CD14-positive monocyte (primary cell): ENCODE measurements around the gene CHD2. TPM values are rescaled to one million over a fixed set of nuclear protein-coding genes. Genes with fewer than 3 reads are reported as not detected.

Experiments used
- DNase-seq, 3 donors: peaks; one replicate each; pipeline ENCODE4 v3.0.0-alpha.2; 2011 to 2022
- H2AFZ ChIP-seq: 2 replicates; pipeline ENCODE4 v1.6.0; 2012; ENCODE audit warnings: mild to moderate bottlenecking, low read depth, low read length, inconsistent platforms; ENCODE audit not compliant: insufficient read depth, poor library complexity, severe bottlenecking
- H3K27ac ChIP-seq, 2 donors: 1 replicate in 1 of 2; 2 replicates in 1 of 2; pipeline ENCODE4 v1.5.1; 2012 to 2013; ENCODE audit warnings: low read length in 2 of 2, control low read depth in 1 of 2, inconsistent platforms in 1 of 2, low read depth in 1 of 2, mild to moderate bottlenecking in 1 of 2
- H3K27me3 ChIP-seq, 2 donors: one replicate each; pipeline versions ENCODE4 v1.6.0 to v1.6.1; 2011 to 2013; ENCODE audit warnings: low read length in 2 of 2; ENCODE audit not compliant: control insufficient read depth in 2 of 2, insufficient read depth in 2 of 2
- H3K36me3 ChIP-seq, 2 donors: replicated peaks in 1 of 2; 1 replicate in 1 of 2; 2 replicates in 1 of 2; pipeline versions ENCODE4 v1.5.1 to v1.6.1; 2012 to 2013; ENCODE audit warnings: low read length in 2 of 2, control low read depth in 1 of 2, inconsistent platforms in 1 of 2, mild to moderate bottlenecking in 1 of 2; ENCODE audit not compliant: insufficient read depth in 2 of 2, control insufficient read depth in 1 of 2
- H3K4me1 ChIP-seq, 2 donors: 1 replicate in 1 of 2; 2 replicates in 1 of 2; pipeline versions ENCODE4 v1.5.1 to v1.6.1; 2012 to 2013; ENCODE audit warnings: low read length in 2 of 2, control low read depth in 1 of 2, inconsistent platforms in 1 of 2, mild to moderate bottlenecking in 1 of 2, moderate library complexity in 1 of 2; ENCODE audit not compliant: insufficient read depth in 2 of 2, control insufficient read depth in 1 of 2
- H3K4me2 ChIP-seq: replicated peaks from 2 replicates; pipeline ENCODE3; 2012; ENCODE audit warnings: low read length, moderate library complexity, mild to moderate bottlenecking; ENCODE audit not compliant: poor library complexity, severe bottlenecking; ENCODE audit errors: extremely low read depth
- H3K4me3 ChIP-seq, 3 experiments: fragments of 200-600 bp in 1 of 3; sonication (generic) in 1 of 3; replicated peaks in 1 of 3; 1 replicate in 2 of 3; 2 replicates in 1 of 3; pipeline ENCODE4 v1.5.1; 2011 to 2013; ENCODE audit warnings: low read length in 3 of 3, mild to moderate bottlenecking in 3 of 3, control low read depth in 2 of 3, low read depth in 2 of 3, inconsistent platforms in 1 of 3, moderate library complexity in 1 of 3
- H3K79me2 ChIP-seq: 2 replicates; pipeline ENCODE4 v1.6.0; 2012; ENCODE audit warnings: mild to moderate bottlenecking, control low read depth, inconsistent platforms, low read length, moderate library complexity; ENCODE audit not compliant: insufficient read depth
- H3K9ac ChIP-seq: 2 replicates; pipeline ENCODE4 v1.6.0; 2017; ENCODE audit warnings: low read length, mild to moderate bottlenecking; ENCODE audit not compliant: insufficient read depth, poor library complexity, severe bottlenecking
- H3K9me3 ChIP-seq, 2 donors: replicated peaks in 1 of 2; 1 replicate in 1 of 2; 2 replicates in 1 of 2; pipeline versions ENCODE4 v1.5.1 to v1.6.1; 2012 to 2013; ENCODE audit warnings: low read length in 2 of 2, control low read depth in 1 of 2; ENCODE audit not compliant: control insufficient read depth in 1 of 2, insufficient read depth in 1 of 2
- H4K20me1 ChIP-seq: 2 replicates; pipeline ENCODE4 v1.6.0; 2012; ENCODE audit warnings: mild to moderate bottlenecking, low read length, control low read depth, moderate library complexity; ENCODE audit not compliant: insufficient read depth
- H3K27ac Mint-ChIP-seq, 7 donors: one replicate each; pipeline ENCODE4 v1.8.0; 2020; ENCODE audit warnings: mild to moderate bottlenecking in 7 of 7, mixed read lengths in 7 of 7, moderate library complexity in 6 of 7, inconsistent platforms in 2 of 7
- H3K27me3 Mint-ChIP-seq, 3 donors: one replicate each; pipeline ENCODE4 v1.8.0; 2021 to 2022; ENCODE audit warnings: low read depth in 3 of 3, mild to moderate bottlenecking in 3 of 3, mixed read lengths in 3 of 3, moderate library complexity in 3 of 3, inconsistent platforms in 1 of 3
- H3K36me3 Mint-ChIP-seq, 2 donors: one replicate each; pipeline ENCODE4 v1.8.0; 2020; ENCODE audit warnings: mixed read lengths in 2 of 2, inconsistent platforms in 1 of 2, mild to moderate bottlenecking in 1 of 2
- H3K4me1 Mint-ChIP-seq: one replicate; pipeline ENCODE4 v1.8.0; 2020; ENCODE audit warnings: mild to moderate bottlenecking, mixed read lengths
- H3K4me3 Mint-ChIP-seq, 2 donors: one replicate each; pipeline ENCODE4 v1.8.0; 2020; ENCODE audit warnings: mild to moderate bottlenecking in 2 of 2, mixed read lengths in 2 of 2, moderate library complexity in 1 of 2
- H3K9me3 Mint-ChIP-seq, 7 donors: one replicate each; pipeline ENCODE4 v1.8.0; 2020 to 2022; ENCODE audit warnings: mixed read lengths in 7 of 7, mild to moderate bottlenecking in 6 of 7, moderate library complexity in 6 of 7, inconsistent platforms in 2 of 7
- WGBS: methylation state at CpG from one replicate; pipeline ENCODE4 v1.1.5; 2013; ENCODE audit warnings: missing lambda C conversion rate; ENCODE audit not compliant: insufficient coverage; 5-methylcytosine and 5-hydroxymethylcytosine counted together
- intact Hi-C, 2 donors: fragments of 100-400 bp; cut with micrococcal nuclease; formaldehyde crosslinking; loops; one replicate each; pipeline versions ENCODE4 v1.15.0 to v1.15.1; 2023
- polyA plus RNA-seq, 3 donors: library from polyadenylated mRNA; depleted of rRNA in 1 of 3; unstranded in 2 of 3; stranded (reverse) in 1 of 3; fragments of 300-500 nt in 2 of 3; fragments of >200 nt in 1 of 3; fragmentation: Illumina TruSeq in 2 of 3; gene quantifications; 1 replicate in 2 of 3; 2 replicates in 1 of 3; pipeline ENCODE4 v1.2.3, GENCODE V29; 2012 to 2021
- TF ChIP-seq, protein P1 (sequence below): fragments of 200-600 bp; IDR thresholded peaks from one replicate; pipeline ENCODE4 v1.8.0; 2022; ENCODE audit warnings: antibody characterized with exemption, mild to moderate bottlenecking

The CHD2 gene
- polyA plus RNA-seq, 3 donors: 9.6 to 61.2 (median 11.4) TPM

- Histone ChIP-seq H3K9ac (no peak overlapping the region), H3K27me3 (no peaks in the 10 kb centered on the region), H3K27ac (no peak overlapping the region), H3K79me2 (peaks cover 18% of the 10 kb centered on the region), H3K4me1 (peaks cover 20 to 28% of the 10 kb centered on the region in 2 donors), H3K4me2 (no peak overlapping the region), H4K20me1 (peaks cover 7% of the 10 kb centered on the region), H3K36me3 (no peaks in the 10 kb centered on the region), H3K9me3 (no peaks in the 10 kb centered on the region), H2AFZ (no peak overlapping the region), H3K4me3 (no peak overlapping the region)
- WGBS: 72% methylated on average over 3 of the region's 5 CpGs
- DNase-seq: no peak
- H3K9me3 Mint-ChIP-seq: peaks cover 0 to 2% (median 0%) of the 10 kb centered on the region in 7 donors
- no peaks in the 10 kb centered on the region for H3K27me3 Mint-ChIP-seq
- intact Hi-C loops: no loop called here
- peak overlapping the region in 1 of 7 donors; percentile 52 for H3K27ac Mint-ChIP-seq
- TF ChIP-seq, protein P1, sequence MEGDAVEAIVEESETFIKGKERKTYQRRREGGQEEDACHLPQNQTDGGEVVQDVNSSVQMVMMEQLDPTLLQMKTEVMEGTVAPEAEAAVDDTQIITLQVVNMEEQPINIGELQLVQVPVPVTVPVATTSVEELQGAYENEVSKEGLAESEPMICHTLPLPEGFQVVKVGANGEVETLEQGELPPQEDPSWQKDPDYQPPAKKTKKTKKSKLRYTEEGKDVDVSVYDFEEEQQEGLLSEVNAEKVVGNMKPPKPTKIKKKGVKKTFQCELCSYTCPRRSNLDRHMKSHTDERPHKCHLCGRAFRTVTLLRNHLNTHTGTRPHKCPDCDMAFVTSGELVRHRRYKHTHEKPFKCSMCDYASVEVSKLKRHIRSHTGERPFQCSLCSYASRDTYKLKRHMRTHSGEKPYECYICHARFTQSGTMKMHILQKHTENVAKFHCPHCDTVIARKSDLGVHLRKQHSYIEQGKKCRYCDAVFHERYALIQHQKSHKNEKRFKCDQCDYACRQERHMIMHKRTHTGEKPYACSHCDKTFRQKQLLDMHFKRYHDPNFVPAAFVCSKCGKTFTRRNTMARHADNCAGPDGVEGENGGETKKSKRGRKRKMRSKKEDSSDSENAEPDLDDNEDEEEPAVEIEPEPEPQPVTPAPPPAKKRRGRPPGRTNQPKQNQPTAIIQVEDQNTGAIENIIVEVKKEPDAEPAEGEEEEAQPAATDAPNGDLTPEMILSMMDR: no peak
- H3K36me3 Mint-ChIP-seq: no peaks in the 10 kb centered on the region
- no peak overlapping the region for H3K4me3 Mint-ChIP-seq
- peaks cover 28% of the 10 kb centered on the region for H3K4me1 Mint-ChIP-seq
These were observed 21.5 kb upstream of the CHD2 start for GRCh38 chr15:92878593-92879053.

DNA sequence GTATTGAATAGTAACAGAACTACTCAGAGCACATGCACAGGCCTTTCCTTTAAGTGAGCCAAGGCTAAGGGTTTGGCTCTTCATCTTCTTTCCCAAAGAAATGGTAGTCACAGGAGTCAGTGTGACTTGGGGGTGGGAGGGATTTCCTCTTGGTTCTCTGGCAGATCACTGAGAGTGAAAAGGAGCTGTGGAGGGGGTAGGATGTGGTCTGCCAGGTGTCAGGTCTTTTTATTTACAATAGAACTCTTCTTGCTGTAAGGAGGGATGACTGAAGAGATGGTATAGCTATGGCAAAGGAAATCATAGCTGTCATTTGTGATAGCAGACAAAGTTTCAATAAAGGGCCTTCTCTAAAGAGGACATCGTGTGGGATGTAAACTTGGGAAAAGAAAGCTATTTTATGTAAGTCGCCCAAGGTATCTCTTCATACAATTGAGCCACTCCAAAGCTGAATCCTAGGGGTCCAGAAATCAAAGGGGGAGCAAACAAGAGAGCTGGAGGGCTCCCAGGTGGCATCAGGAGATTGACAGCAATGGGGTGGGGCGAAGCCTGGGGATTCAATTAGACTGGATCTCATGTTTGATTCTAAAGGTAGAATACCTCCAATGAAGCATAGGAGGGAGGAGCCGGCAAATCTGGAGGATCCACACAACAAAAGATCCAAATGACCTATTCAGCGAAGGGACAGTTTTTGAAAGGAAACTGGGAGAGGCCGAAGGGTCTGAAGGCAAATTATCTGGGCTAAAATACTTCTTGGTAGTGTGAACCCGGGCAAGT, 20.0 kb upstream of the CHD2 start:
- Histone ChIP-seq H3K79me2 (peaks cover 33% of the 10 kb centered on the region), H3K9ac (no peak overlapping the region), H3K4me2 (no peak overlapping the region), H3K27me3 (no peaks in the 10 kb centered on the region), H4K20me1 (peaks cover 17% of the 10 kb centered on the region), H3K27ac (no peak overlapping the region), H3K9me3 (no peaks in the 10 kb centered on the region), H3K36me3 (no peaks in the 10 kb centered on the region), H3K4me3 (no peak overlapping the region), H2AFZ (peak overlapping the region; percentile 72), H3K4me1 (peaks cover 20 to 33% of the 10 kb centered on the region in 2 donors)
- TF ChIP-seq, protein P1: no peak
- H3K4me1 Mint-ChIP-seq: peaks cover 29% of the 10 kb centered on the region
- H3K27ac Mint-ChIP-seq: peak overlapping the region in 4 of 7 donors; percentile 21 to 67 (median 54)
- intact Hi-C loops: loop anchor here (5.0 kb wide), 2 partner anchors 33 to 73 kb away; no protein-coding TSS in a partner anchor
- H3K27me3 Mint-ChIP-seq: no peaks in the 10 kb centered on the region
- WGBS: no CpG with 5 or more reads among the region's 7 CpGs
- peaks cover 7 to 10% of the 10 kb centered on the region in 2 donors for H3K36me3 Mint-ChIP-seq
- H3K4me3 Mint-ChIP-seq: no peak overlapping the region
- peaks cover 0 to 2% (median 0%) of the 10 kb centered on the region in 7 donors for H3K9me3 Mint-ChIP-seq
- no peak for DNase-seq
